Breast epithelium (tissue), 4 donors: ENCODE results near the gene NTN5. TPM values are rescaled to one million over a fixed set of nuclear protein-coding genes. Genes with fewer than 3 reads are reported as not detected.

ENCODE experiments used
- DNase-seq, 2 donors: peaks; one replicate each; pipeline ENCODE4 v3.0.0-alpha.2; 2019; ENCODE audit warnings: low spot score in 2 of 2
- H3K27ac ChIP-seq, 2 donors: fragments of 200-600 bp; sonication (generic) in 1 of 2; one replicate each; pipeline ENCODE4 v1.5.1; 2016 to 2019; ENCODE audit warnings: mild to moderate bottlenecking in 1 of 2
- H3K27me3 ChIP-seq, 2 donors: fragments of 200-600 bp; sonication (generic) in 1 of 2; one replicate each; pipeline versions ENCODE4 v1.5.1 to v1.6.0; 2017 to 2019; ENCODE audit warnings: control low read depth in 1 of 2, mild to moderate bottlenecking in 1 of 2
- H3K36me3 ChIP-seq: fragments of 200-600 bp; one replicate; pipeline ENCODE4 v1.5.1; 2019
- H3K4me1 ChIP-seq, 2 donors: fragments of 200-600 bp; sonication (generic); one replicate each; pipeline ENCODE4 v1.5.1; 2016 to 2019; ENCODE audit warnings: control low read depth in 1 of 2
- H3K4me3 ChIP-seq, 3 donors: fragments of 200-600 bp; sonication (generic); 1 replicate in 2 of 3; 2 replicates in 1 of 3; pipeline ENCODE4 v1.5.1; 2016 to 2019; ENCODE audit warnings: mild to moderate bottlenecking in 3 of 3, moderate library complexity in 2 of 3
- H3K9me3 ChIP-seq, 2 donors: fragments of 200-600 bp; sonication (generic) in 1 of 2; one replicate each; pipeline ENCODE4 v1.5.1; 2016 to 2019; ENCODE audit warnings: control low read depth in 1 of 2
- POLR2A ChIP-seq: fragments of 450-650 bp; IDR thresholded peaks from one replicate; pipeline ENCODE4 v1.6.1; 2016; ENCODE audit warnings: antibody characterized with exemption, mild to moderate bottlenecking, moderate library complexity
- POLR2AphosphoS5 ChIP-seq, 3 donors: sonication (generic); formaldehyde crosslinking; IDR thresholded peaks; one replicate each; pipeline ENCODE4 v1.6.1; 2017; ENCODE audit warnings: antibody characterized with exemption in 3 of 3
- intact Hi-C: fragments of 100-400 bp; cut with DNase I; formaldehyde crosslinking; loops from one replicate; pipeline ENCODE4 v1.15.1; 2023; ENCODE audit warnings: low total_unique reads
- total RNA-seq, 3 donors: library from RNA; depleted of rRNA; stranded (reverse); fragments of >200 nt; gene quantifications; one replicate each; pipeline ENCODE4 v1.1.0, GENCODE V29; 2016
- TF ChIP-seq, protein P1 (sequence below), 3 donors: fragments of 450-650 bp; IDR thresholded peaks; one replicate each; pipeline ENCODE4 v1.5.1; 2016 to 2017; ENCODE audit warnings: antibody characterized with exemption in 3 of 3, mild to moderate bottlenecking in 3 of 3, moderate library complexity in 3 of 3

NTN5 gene
- total RNA-seq, 3 donors from 2014 or later = 0.64 to 2.9 (median 2.6) TPM

DNA sequence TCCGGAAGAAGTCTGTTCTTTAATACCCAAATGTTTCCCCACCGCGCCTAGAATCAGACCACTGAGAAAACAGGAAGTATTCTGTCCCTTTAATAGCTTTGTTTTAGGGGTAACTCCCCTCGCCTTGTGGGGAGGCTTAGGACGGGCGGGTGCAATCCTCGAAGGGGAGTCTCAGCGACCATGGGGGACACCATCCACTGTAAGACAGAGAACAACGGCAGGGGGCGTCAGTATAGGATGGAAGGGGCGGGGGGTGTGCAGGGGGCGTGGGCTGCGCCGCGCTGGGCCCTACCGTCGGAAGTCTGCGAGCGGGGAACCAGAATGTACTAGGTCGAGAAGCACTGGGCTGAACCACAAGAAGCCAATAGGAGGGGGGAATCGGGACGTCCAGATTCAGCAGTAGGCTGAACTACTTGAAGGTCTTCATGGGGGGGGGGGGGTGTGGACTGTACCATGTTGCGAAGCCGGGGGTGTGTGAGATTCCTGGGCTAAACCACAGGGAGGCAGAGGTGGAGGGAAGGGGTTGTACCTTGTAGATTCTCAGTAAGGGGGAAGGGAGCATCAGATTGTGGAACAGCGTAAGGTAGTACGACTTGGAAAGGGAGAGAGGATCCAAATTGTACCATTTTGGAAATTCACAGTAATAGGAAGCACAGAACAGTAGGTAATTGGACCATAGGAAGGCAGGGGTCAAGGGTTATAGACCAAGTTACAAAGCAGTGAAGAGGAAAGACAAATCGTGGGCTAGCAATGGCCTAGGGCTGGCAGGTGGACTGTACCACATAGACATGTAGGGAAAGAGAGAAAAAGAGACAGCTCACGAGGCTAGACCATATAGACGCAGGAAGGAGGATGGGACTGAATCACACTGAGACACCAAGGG, 34.6 kb downstream of the NTN5 start:
- H3K9me3 ChIP-seq = no peaks in the 10 kb centered on the region
- no peaks in the 10 kb centered on the region for H3K36me3 ChIP-seq
- intact Hi-C loops = no loop called here
- H3K4me1 ChIP-seq = peaks cover 0 to 7% of the 10 kb centered on the region in 2 donors
- peak in 2 of 3 donors; percentile 18 to 42 for TF ChIP-seq POLR2AphosphoS5 (IDR thresholded peaks at IDR 0.05)
- TF ChIP-seq, protein P1, sequence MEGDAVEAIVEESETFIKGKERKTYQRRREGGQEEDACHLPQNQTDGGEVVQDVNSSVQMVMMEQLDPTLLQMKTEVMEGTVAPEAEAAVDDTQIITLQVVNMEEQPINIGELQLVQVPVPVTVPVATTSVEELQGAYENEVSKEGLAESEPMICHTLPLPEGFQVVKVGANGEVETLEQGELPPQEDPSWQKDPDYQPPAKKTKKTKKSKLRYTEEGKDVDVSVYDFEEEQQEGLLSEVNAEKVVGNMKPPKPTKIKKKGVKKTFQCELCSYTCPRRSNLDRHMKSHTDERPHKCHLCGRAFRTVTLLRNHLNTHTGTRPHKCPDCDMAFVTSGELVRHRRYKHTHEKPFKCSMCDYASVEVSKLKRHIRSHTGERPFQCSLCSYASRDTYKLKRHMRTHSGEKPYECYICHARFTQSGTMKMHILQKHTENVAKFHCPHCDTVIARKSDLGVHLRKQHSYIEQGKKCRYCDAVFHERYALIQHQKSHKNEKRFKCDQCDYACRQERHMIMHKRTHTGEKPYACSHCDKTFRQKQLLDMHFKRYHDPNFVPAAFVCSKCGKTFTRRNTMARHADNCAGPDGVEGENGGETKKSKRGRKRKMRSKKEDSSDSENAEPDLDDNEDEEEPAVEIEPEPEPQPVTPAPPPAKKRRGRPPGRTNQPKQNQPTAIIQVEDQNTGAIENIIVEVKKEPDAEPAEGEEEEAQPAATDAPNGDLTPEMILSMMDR (IDR thresholded peaks at IDR 0.05) = peak in 2 of 3 donors; percentile 34 to 40
- TF ChIP-seq POLR2A = peak; percentile 28
- H3K27ac ChIP-seq = peak overlapping the region; percentile 99
- DNase-seq = peak; percentile 83 to 91
- H3K27me3 ChIP-seq = no peaks in the 10 kb centered on the region
- peak overlapping the region; percentile 63 to 88 (median 77) for H3K4me3 ChIP-seq

DNA sequence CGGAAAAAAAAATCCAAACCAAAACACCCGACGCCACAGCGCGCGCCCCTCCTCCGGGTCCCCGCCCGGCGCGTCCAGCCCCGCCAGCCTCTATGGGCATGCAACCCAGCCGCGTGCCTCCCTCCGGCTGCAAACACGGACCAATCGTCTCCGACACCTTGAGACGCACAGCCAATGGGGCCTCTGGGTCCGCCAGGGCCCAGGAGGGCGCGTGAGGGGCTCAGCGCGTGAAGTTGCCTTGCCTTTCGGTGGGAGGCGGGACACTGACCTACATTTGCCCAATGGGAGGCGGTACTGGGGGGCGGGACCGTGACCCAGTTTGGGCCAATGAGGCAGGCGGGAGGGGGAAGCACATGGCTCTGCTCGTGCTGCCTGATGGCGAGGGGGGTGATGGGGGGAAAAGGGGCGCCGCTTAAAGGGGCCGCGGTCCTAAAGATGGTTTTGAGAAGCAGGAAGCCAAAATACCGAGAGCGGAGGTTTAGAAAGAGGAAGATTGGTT, 35.3 kb downstream of the NTN5 start:
- H3K9me3 ChIP-seq = no peaks in the 10 kb centered on the region
- peak overlapping the region; percentile 63 to 88 (median 77) for H3K4me3 ChIP-seq
- intact Hi-C loops = no loop called here
- peak; percentile 100 for DNase-seq
- peaks cover 0 to 7% of the 10 kb centered on the region in 2 donors for H3K4me1 ChIP-seq
- peak overlapping the region; percentile 99 for H3K27ac ChIP-seq
- H3K36me3 ChIP-seq = no peaks in the 10 kb centered on the region
- no peak for TF ChIP-seq POLR2A
- TF ChIP-seq POLR2AphosphoS5 (IDR thresholded peaks at IDR 0.05) = peak; percentile 58 to 85 (median 82)
- TF ChIP-seq, protein P1 (IDR thresholded peaks at IDR 0.05) = no peak
- no peaks in the 10 kb centered on the region for H3K27me3 ChIP-seq

GRCh38 chr19:48636859-48637448, 35.9 kb downstream of the NTN5 start, which contains the start of gene DBP:
Gene DBP (minus strand): TSS chr19:48637379. CDS start chr19:48636994, 385 bp downstream.
- H3K27ac ChIP-seq = peak within 1 kb of the TSS; percentile 99
- H3K27me3 ChIP-seq = no peaks in the 10 kb centered on the region
- peak within 1 kb of the TSS; percentile 63 to 88 (median 77) for H3K4me3 ChIP-seq
- TF ChIP-seq POLR2A = no peak
- TF ChIP-seq, protein P1 (IDR thresholded peaks at IDR 0.05) = peak in 1 of 3 donors; percentile 25
- H3K36me3 ChIP-seq = no peaks in the 10 kb centered on the region
- intact Hi-C loops = no loop called here
- peak in 1 of 2 donors; percentile 72 for DNase-seq
- no peaks in the 10 kb centered on the region for H3K9me3 ChIP-seq
- H3K4me1 ChIP-seq = peaks cover 0 to 7% of the 10 kb centered on the region in 2 donors

GRCh38 chr19:48635966-48636858, 36.6 kb downstream of the NTN5 start:
- intact Hi-C loops = no loop called here
- H3K27ac ChIP-seq = peak overlapping the region; percentile 99
- peak overlapping the region; percentile 63 to 88 (median 77) for H3K4me3 ChIP-seq
- H3K4me1 ChIP-seq = peaks cover 0 to 7% of the 10 kb centered on the region in 2 donors
- H3K36me3 ChIP-seq = no peaks in the 10 kb centered on the region
- TF ChIP-seq POLR2AphosphoS5 (IDR thresholded peaks at IDR 0.05) (no peak), POLR2A (no peak)
- TF ChIP-seq, protein P1 (IDR thresholded peaks at IDR 0.05) = no peak
- H3K9me3 ChIP-seq = no peaks in the 10 kb centered on the region
- no peaks in the 10 kb centered on the region for H3K27me3 ChIP-seq
- no peak for DNase-seq
